Activated T-cell treated with anti-CD3 and anti-CD28 coated beads, Interleukin-2, amount 50 U/mL, for 24 hours (primary cell): Measurements from ENCODE around the gene CENATAC.
A peak's percentile ranks its signal among the peaks of the same experiment; 100 is the strongest.
"Not testable (repeated sequence)": the region's sequence is repeated elsewhere in the genome, so short reads cannot be mapped to it uniquely, and the experiment has no call there.

Source experiments
- DNase-seq: peaks from one replicate; pipeline ENCODE4 v3.0.0-alpha.2; 2020
- H3K27ac Mint-ChIP-seq: 2 replicates; pipeline ENCODE4 v1.8.0; 2020; ENCODE audit warnings: mild to moderate bottlenecking, mixed read lengths
- H3K27me3 Mint-ChIP-seq: 2 replicates; pipeline ENCODE4 v1.8.0; 2020; ENCODE audit warnings: mixed read lengths
- H3K36me3 Mint-ChIP-seq: 2 replicates; pipeline ENCODE4 v1.8.0; 2020; ENCODE audit warnings: low read depth, mixed read lengths
- H3K4me1 Mint-ChIP-seq: 2 replicates; pipeline ENCODE4 v1.8.0; 2020; ENCODE audit warnings: low read depth, mixed read lengths
- H3K4me3 Mint-ChIP-seq: 2 replicates; pipeline ENCODE4 v1.8.0; 2020; ENCODE audit warnings: mild to moderate bottlenecking, moderate library complexity, mixed read lengths
- H3K9me3 Mint-ChIP-seq: 2 replicates; pipeline ENCODE4 v1.8.0; 2020; ENCODE audit warnings: mixed read lengths

Gene CENATAC, protein sequence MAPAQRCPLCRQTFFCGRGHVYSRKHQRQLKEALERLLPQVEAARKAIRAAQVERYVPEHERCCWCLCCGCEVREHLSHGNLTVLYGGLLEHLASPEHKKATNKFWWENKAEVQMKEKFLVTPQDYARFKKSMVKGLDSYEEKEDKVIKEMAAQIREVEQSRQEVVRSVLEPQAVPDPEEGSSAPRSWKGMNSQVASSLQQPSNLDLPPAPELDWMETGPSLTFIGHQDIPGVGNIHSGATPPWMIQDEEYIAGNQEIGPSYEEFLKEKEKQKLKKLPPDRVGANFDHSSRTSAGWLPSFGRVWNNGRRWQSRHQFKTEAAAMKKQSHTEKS

DNA sequence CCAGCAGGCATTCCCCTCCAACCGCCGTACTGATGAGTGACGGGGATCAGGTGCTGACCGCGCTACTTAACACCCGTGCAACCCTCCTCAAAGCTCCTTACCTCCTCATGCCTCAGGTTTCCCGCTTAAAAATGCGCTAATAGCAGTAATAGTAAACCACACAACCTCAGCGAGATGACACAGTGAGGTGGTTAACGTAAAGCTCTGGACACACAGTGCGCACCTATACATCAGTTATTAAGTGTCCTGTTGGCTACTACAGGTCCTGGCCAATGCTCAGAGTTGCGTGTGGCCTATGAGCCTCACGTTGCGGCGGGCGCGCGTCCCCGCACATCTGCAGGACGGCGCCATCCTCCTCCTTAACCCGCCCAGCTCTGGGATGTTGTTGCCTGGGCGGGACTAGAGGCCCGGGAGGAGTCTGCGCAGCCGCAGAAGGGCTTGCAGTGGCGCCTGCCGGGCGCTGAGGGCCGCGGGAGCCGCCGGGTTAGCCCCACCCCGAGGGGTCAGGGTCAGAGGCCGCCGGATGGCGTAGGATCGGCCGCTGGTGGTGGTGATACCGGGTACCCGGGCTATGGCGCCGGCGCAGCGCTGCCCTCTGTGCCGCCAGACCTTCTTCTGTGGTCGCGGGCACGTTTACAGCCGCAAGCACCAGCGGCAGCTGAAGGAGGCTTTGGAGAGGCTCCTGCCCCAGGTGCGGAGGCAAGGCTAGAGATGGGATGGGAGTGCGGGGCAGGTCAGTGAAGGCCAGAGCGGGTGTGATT, at the start of gene CENATAC:
CENATAC (plus strand) TSS at position 512 of the 761 bp plus-strand sequence; CDS start at position 572, 60 bp downstream.
- no peaks in the 10 kb centered on the region for H3K27me3 Mint-ChIP-seq
- H3K9me3 Mint-ChIP-seq = no peaks in the 10 kb centered on the region
- peak; percentile 97 for DNase-seq
- H3K4me3 Mint-ChIP-seq = peak within 1 kb of the TSS; percentile 100
- H3K27ac Mint-ChIP-seq = peak within 1 kb of the TSS; percentile 96
- peaks cover 37% of the 10 kb centered on the region for H3K4me1 Mint-ChIP-seq
- peaks cover 77% of the 10 kb centered on the region for H3K36me3 Mint-ChIP-seq

DNA sequence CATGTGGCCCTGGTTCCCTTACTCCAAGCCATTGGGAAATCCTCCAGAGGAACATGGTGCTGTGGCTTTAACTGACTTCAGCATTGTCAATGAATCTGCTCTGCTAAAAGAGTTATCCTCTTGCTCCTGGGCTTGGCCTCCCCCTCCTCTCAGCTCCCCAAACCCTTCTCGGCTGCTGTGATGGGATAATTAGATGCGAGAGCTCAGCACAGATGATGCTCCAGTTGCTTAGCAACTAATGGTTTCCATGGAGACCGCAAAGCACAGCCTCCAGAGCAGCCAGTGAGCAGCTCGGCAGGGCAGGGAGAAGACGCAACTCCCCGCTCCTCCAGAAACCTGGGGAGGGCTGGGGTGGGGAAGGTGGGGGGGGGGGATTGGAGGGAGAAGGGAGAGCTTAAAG, 44.7 kb upstream of the CENATAC start:
- H3K36me3 Mint-ChIP-seq = no peaks in the 10 kb centered on the region
- no peaks in the 10 kb centered on the region for H3K27me3 Mint-ChIP-seq
- H3K4me1 Mint-ChIP-seq = peaks cover 5% of the 10 kb centered on the region
- no peak overlapping the region for H3K4me3 Mint-ChIP-seq
- no peak overlapping the region for H3K27ac Mint-ChIP-seq
- H3K9me3 Mint-ChIP-seq = no peaks in the 10 kb centered on the region
- DNase-seq = no peak

DNA sequence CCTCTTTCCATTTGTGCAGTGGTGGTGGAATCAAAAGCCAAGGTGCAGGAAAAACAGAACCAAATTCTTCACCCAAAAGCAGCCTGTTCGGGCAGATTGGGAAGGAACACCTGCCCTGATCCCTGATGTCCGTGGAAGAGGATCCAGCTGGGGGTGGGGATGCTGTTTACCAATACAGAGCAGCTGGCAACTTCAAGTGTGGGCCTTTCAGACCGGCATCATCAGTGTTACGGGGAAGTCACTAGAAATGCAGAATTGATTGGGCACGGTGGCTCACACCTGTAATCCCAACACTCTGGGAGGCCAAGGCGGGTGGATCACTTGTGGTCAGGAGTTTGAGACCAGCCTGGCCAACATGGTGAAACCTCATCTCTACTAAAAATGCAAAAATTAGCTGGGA, 44.0 kb upstream of the CENATAC start:
- H3K27ac Mint-ChIP-seq, H3K4me1 Mint-ChIP-seq, H3K9me3 Mint-ChIP-seq, DNase-seq, H3K27me3 Mint-ChIP-seq, H3K4me3 Mint-ChIP-seq, H3K36me3 Mint-ChIP-seq: not testable (repeated sequence)

DNA sequence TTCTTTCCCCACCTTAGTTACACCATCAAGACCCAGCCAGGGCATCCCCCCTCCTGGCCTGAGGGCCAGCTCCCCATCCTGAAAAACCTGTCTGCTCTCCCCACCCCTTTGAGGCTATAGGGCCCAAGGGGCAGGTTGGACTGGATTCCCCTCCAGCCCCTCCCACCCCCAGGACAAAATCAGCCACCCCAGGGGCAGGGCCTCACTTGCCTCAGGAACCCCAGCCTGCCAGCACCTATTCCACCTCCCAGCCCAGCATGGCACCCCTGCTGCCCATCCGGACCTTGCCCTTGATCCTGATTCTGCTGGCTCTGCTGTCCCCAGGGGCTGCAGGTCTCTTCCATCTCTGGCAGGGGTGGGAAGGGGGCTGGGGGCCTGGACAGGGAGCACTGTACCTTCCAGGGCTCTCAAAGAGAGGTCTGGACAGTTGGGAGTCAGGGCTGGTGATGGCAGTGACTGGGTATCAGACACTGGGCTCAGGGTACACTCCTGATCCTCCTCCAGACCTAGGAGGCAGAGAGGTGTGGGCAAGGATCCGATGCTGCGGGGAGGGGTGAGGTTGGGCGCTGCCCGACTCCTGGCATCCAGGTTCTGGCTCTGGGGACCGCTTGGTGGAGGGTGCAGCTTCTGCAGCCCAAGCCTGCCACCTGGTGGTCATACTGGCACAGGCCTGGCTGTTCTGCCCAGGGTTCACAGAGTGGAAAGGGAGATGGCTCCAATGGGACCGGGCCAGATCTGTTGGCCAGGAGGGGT, 41.7 kb upstream of the CENATAC start, which contains the start of gene UPK2:
UPK2 (plus strand) TSS at position 205 of the 753 bp plus-strand sequence; CDS start at position 258, 53 bp downstream.
- Mint-ChIP-seq H3K4me1 (peaks cover 5% of the 10 kb centered on the region), H3K27me3 (no peaks in the 10 kb centered on the region), H3K4me3 (no peak within 1 kb of the TSS), H3K36me3 (no peaks in the 10 kb centered on the region), H3K9me3 (no peaks in the 10 kb centered on the region), H3K27ac (no peak within 1 kb of the TSS)
- DNase-seq = peak; percentile 93

DNA sequence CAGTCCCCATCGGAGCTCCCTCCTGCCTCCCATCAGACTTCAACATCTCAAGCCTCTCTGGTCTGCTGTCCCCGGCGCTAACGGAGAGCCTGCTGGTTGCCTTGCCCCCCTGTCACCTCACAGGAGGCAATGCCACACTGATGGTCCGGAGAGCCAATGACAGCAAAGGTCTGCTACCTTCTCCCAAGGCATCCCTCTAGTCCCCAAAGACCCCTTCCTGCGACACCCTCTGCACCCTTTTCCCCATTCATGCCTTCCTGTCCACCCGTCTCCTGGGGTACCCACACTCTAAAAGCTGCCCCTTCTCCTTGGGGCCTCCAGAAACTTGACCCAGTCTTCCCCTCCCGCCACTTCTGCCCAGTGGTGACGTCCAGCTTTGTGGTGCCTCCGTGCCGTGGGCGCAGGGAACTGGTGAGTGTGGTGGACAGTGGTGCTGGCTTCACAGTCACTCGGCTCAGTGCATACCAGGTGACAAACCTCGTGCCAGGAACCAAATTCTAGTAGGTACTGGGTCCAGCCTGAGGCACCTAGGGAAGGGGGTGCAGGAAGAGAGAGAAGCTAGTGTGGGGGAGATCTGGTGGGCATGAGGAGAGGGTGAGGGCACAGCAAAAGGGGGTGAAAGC, 41.0 kb upstream of the CENATAC start:
- H3K9me3 Mint-ChIP-seq = no peaks in the 10 kb centered on the region
- peaks cover 5% of the 10 kb centered on the region for H3K4me1 Mint-ChIP-seq
- no peak overlapping the region for H3K4me3 Mint-ChIP-seq
- no peak overlapping the region for H3K27ac Mint-ChIP-seq
- DNase-seq = no peak
- no peaks in the 10 kb centered on the region for H3K36me3 Mint-ChIP-seq
- H3K27me3 Mint-ChIP-seq = no peaks in the 10 kb centered on the region

DNA sequence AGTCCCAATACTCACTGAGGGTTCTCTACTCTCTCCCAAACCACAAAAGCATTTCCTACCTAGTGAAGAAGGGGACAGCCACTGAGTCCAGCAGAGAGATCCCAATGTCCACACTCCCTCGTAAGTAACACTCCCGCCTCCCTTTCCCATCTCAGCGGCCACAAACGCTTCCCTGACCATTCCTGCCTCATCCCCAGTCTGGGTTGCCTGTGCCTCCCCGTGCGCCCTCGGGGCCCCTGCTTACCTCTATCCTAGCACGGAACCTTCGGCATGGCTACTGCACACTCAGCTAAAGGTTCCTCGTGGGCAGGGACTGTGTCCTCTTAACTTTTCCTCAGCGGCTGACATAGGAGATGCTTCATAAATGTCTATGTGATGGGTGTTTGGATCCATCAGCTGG, 40.4 kb upstream of the CENATAC start:
- Mint-ChIP-seq H3K27me3 (no peaks in the 10 kb centered on the region), H3K4me3 (no peak overlapping the region), H3K4me1 (peaks cover 5% of the 10 kb centered on the region), H3K36me3 (no peaks in the 10 kb centered on the region), H3K9me3 (no peaks in the 10 kb centered on the region), H3K27ac (no peak overlapping the region)
- no peak for DNase-seq

DNA sequence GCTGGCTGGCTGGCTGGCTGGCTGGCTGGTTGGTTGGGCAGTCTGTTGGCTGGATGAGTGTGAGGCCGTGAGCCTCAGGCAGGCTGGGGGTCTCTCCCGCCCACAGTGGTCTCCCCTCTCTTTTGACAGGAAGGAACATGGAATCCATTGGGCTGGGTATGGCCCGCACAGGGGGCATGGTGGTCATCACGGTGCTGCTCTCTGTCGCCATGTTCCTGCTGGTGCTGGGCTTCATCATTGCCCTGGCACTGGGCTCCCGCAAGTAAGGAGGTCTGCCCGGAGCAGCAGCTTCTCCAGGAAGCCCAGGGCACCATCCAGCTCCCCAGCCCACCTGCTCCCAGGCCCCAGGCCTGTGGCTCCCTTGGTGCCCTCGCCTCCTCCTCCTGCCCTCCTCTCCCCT, 40.0 kb upstream of the CENATAC start:
- Mint-ChIP-seq H3K27me3 (no peaks in the 10 kb centered on the region), H3K4me1 (peaks cover 5% of the 10 kb centered on the region), H3K36me3 (no peaks in the 10 kb centered on the region), H3K27ac (no peak overlapping the region), H3K4me3 (no peak overlapping the region), H3K9me3 (no peaks in the 10 kb centered on the region)
- DNase-seq = no peak

DNA sequence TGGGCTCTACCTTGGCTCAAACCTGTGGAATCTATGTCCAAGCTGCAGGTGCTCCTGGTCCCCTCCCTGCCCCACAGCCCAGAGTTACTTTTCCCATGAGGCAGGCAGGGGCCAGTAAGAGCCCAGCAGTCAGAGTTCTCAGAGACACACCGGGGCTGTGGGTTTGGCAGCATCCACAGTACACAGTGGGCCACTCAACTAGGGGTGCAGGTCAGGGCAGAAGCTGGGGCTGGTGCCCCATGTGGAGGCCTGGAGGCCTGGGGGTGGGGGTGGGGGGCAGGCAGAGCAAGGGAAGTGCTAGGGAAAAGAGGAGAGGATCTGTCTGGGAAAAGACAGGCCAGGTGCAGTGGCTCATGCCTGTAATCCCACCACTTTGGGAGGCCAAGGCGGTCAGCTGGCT, 39.4 kb upstream of the CENATAC start:
- no peaks in the 10 kb centered on the region for H3K9me3 Mint-ChIP-seq
- no peak overlapping the region for H3K27ac Mint-ChIP-seq
- H3K4me3 Mint-ChIP-seq = no peak overlapping the region
- H3K36me3 Mint-ChIP-seq = no peaks in the 10 kb centered on the region
- no peak for DNase-seq
- H3K4me1 Mint-ChIP-seq = peaks cover 5% of the 10 kb centered on the region
- H3K27me3 Mint-ChIP-seq = no peaks in the 10 kb centered on the region

DNA sequence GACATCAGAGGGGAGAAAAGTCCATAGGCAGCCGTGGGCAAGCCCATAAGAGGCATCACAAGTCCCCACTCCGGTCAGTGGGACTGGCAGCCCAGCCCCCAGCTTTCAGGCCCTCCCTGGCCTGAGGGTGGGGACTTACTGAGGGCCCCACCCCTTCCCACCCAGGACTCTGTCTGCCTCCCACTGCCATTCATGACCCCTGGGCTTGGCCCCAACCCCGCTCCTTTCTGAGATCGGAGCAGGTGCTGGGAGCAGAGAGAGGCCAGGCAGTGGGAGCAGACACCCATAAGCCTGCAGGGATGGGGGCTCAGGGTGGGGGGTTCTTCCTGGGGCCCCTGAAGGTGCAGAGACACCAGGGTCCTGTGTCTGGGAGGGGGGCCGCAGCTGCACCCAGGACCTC, 36.7 kb upstream of the CENATAC start:
- Mint-ChIP-seq H3K36me3 (no peaks in the 10 kb centered on the region), H3K4me3 (no peak overlapping the region), H3K9me3 (no peaks in the 10 kb centered on the region), H3K27me3 (no peaks in the 10 kb centered on the region), H3K4me1 (peaks cover 5% of the 10 kb centered on the region), H3K27ac (no peak overlapping the region)
- DNase-seq = no peak

DNA sequence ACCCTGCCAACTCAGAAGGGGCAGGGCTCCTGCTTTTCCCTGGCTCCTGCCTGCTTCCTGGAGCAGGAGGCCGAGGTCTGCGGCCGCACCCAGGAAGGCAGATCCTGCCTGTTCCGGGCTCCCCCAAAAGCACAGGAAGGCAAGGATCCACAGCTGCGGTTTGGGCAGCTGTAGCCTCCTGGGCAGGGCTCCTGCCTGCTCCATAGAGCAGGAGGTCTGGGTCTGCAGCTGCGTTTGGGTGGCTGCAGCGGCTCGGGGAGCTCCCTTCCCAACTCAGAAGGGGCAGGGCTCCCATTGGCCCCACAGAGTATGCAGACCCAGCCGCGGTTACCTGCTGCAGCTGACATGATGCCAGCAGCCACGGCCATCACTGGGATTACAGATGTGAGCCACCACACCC, 36.3 kb upstream of the CENATAC start:
- Mint-ChIP-seq H3K9me3 (no peaks in the 10 kb centered on the region), H3K27ac (no peak overlapping the region), H3K4me1 (peaks cover 1% of the 10 kb centered on the region), H3K36me3 (no peaks in the 10 kb centered on the region), H3K27me3 (no peaks in the 10 kb centered on the region), H3K4me3 (no peak overlapping the region)
- no peak for DNase-seq

DNA sequence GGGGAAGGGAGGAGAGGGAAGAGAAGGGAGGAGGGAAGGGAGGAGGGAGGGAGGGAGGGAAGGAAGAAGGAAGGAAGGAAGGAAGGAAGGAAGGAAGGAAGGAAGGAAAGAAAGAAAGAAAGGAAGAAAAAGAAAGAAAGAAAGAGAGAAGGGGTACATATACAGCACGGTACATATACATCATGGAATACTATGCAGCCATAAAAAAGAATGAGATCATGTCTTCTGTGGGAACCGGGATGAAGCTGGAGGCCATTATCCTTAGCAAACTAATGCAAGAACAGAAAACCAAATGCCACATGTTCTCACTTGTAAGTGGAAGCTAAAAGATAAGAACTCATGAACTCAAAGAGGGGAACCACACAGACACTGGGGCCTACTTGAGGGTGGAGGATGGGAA, 28.4 kb upstream of the CENATAC start:
- H3K36me3 Mint-ChIP-seq, H3K4me1 Mint-ChIP-seq, H3K9me3 Mint-ChIP-seq, H3K4me3 Mint-ChIP-seq, DNase-seq, H3K27ac Mint-ChIP-seq: not testable (repeated sequence)
- peaks cover 18% of the 10 kb centered on the region for H3K27me3 Mint-ChIP-seq

DNA sequence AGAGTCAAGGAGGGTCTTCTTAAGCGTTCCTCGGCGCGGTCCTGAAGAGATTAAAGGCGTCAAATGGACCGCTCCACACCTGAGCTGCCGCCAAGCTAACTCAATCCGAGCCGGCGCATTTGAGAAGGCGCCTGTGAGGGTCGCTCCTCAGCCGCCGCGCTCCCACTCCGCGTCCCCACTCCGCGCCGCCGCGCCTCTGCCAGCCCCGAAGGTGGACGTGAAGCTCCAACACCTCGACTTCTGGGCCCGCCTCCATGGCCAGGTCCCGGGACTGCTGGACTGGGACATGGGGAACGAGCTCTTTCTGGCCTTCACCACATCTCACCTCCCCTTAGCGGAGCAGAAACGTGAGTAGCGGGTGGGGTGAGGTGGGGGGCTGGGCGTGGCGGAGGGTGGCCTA, 26.3 kb upstream of the CENATAC start, which contains the start of gene FOXR1:
FOXR1 (plus strand) TSS at position 116 of the 400 bp plus-strand sequence; CDS start at position 287, 171 bp downstream.
- Mint-ChIP-seq H3K4me3 (no peak within 1 kb of the TSS), H3K27ac (no peak within 1 kb of the TSS), H3K9me3 (no peaks in the 10 kb centered on the region), H3K4me1 (no peaks in the 10 kb centered on the region), H3K36me3 (no peaks in the 10 kb centered on the region), H3K27me3 (peaks cover 22% of the 10 kb centered on the region)
- DNase-seq = no peak

DNA sequence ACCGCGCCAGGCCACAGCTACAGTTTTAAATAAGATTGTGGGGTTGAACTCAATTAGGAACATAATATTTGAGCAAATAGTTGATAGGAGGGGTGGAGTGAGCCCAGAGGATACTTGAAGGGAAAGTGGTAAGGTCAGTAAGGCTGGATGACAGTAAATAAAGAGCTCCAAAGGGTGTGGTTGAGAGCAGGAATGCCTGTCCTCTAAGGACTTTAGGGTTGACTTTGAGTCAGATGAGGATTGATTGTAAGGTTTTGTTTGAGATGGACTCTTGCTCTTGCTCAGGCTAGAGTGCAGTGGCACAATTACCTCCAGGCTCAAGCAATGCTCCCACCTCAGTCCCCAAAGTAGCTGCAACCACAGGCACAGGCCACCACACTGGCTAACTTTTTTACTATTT, 24.0 kb upstream of the CENATAC start:
- H3K27ac Mint-ChIP-seq = no peak overlapping the region
- H3K4me1 Mint-ChIP-seq = no peaks in the 10 kb centered on the region
- H3K27me3 Mint-ChIP-seq = peaks cover 20% of the 10 kb centered on the region
- no peak for DNase-seq
- no peaks in the 10 kb centered on the region for H3K36me3 Mint-ChIP-seq
- H3K4me3 Mint-ChIP-seq = no peak overlapping the region
- no peaks in the 10 kb centered on the region for H3K9me3 Mint-ChIP-seq
